Tongue (tissue), 3 donors: ENCODE results near the gene MS4A6A. TPM values are rescaled to one million over a fixed set of nuclear protein-coding genes. Genes with fewer than 3 reads are reported as not detected.

ENCODE experiments used
- DNase-seq: peaks from one replicate; pipeline ENCODE4 v3.0.0-alpha.2; 2015
- small RNA-seq: library from RNA; depleted of rRNA; stranded (forward); fragments of <200 nt; gene quantifications from one replicate; pipeline ENCODE3, GENCODE V24; 2014; ENCODE audit warnings: low replicate concordance
- total RNA-seq: library from RNA; depleted of rRNA; stranded (reverse); fragments of >200 nt; gene quantifications from one replicate; pipeline ENCODE4 v1.2.3, GENCODE V29; 2014

MS4A6A gene
- total RNA-seq, 1 donor from 2014 or later, result 24.4 TPM

GRCh38 chr11:60128376-60128775 is 54.5 kb downstream of the MS4A6A start:
- DNase-seq, result no peak

- DNase-seq, result no peak
Measured at GRCh38 chr11:60127311-60127811, 55.5 kb downstream of the MS4A6A start.

DNA sequence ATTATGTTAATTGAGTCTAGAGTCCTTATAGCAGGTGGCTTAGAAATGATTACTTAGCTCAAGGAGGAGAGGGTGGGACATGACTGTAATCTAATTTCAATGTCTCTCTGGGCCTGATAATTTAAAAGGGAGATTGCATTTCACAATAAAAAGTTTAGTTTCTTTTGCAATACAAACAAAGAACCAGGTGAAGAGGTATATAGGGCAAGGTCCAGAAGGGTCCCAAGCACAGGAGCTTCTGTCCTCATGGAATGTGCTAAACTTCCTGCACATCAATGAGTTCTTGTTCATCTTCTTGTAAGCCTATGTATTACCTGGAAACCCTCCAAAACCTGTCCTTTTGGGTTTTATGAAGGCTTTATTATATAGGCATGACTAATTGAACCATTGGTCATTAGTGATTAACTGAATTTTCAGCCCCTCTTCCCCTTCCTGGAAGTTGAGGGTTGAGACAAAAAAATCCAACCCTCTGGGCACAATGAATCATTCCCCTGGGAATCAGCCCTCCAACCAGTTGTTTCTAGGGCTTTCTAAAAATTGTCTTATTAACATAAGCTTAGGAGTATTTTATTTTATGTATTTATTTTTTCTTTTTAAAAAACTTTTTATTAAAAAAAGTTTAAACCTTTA is 56.8 kb downstream of the MS4A6A start:
- DNase-seq, result no peak

GRCh38 chr11:60124802-60125432 is 58.0 kb downstream of the MS4A6A start:
- no peak for DNase-seq

Small RNAs within 50 kb of the gene (small RNA-seq; reads per million reads assigned to genes)
- 0.16 reads per million, percentile 9 among the genes with 10 or more reads in this experiment for gene MIR6503

Other genes starting within 250 kb of the MS4A6A start
- not detected for gene OOSP1, start 244.7 kb downstream of the MS4A6A start, total RNA-seq
- gene OOSP4A, start 219.1 kb downstream of the MS4A6A start, total RNA-seq, result not detected
- not detected for gene OOSP4B, start 165.9 kb downstream of the MS4A6A start, total RNA-seq
- not detected for gene OOSP2, start 142.7 kb downstream of the MS4A6A start, total RNA-seq
- gene MS4A3, start 126.4 kb downstream of the MS4A6A start, total RNA-seq, result 0.62 TPM
- gene MS4A2, start 94.4 kb downstream of the MS4A6A start, total RNA-seq, result 1.9 TPM
- gene MS4A4E, start 60.1 kb upstream of the MS4A6A start, total RNA-seq, result not detected
- 2.9 TPM for gene MS4A4A, start 97.6 kb upstream of the MS4A6A start, total RNA-seq
- gene MS4A6E, start 144.2 kb upstream of the MS4A6A start, total RNA-seq, result not detected
- gene MS4A7, start 195.4 kb upstream of the MS4A6A start, total RNA-seq, result 8.5 TPM
- gene MS4A14, start 213.4 kb upstream of the MS4A6A start, total RNA-seq, result 0.31 TPM
- gene MS4A5, start 246.5 kb upstream of the MS4A6A start, total RNA-seq, result not detected